NCI-H2196 (cell line): ENCODE measurements around the gene TNS2.
"Not testable (repeated sequence)": the region's sequence is repeated elsewhere in the genome, so short reads cannot be mapped to it uniquely, and the experiment has no call there.

Experiments used
- DNase-seq: peaks from one replicate; lab custom pipeline; 2025; ENCODE audit not compliant: unreplicated experiment; lab: John Stamatoyannopoulos, UW

Gene TNS2

DNA sequence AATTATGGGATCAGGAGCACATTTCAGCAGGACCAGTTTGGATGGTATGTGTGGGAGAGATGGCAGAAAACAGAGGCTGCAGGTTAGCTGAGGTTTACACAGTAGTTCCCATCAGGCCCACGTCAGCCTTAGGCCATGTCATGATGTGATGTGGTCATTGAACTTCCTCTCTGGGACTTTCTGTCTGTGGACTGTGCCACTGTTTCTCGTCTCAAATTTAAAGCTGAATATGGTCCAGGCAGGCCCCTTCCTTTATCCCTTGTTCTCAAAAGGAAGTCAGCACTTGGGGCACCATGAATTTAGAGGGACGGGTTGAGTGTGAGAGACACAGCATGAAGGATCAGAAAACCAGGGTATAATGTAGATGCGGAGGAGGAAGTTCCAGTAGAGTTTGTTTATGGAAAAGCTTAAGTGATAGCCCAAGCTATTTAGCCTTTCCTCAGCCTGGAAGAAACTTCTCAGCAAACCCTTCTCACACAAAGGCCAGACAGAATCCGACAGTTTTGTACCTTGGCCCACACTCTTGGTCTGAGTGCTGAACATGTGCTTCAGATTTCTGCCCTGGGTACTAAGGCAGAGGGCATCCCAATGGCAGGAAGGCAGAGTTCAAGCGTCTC, 44.0 kb downstream of the TNS2 start:
- no peak for DNase-seq

DNA sequence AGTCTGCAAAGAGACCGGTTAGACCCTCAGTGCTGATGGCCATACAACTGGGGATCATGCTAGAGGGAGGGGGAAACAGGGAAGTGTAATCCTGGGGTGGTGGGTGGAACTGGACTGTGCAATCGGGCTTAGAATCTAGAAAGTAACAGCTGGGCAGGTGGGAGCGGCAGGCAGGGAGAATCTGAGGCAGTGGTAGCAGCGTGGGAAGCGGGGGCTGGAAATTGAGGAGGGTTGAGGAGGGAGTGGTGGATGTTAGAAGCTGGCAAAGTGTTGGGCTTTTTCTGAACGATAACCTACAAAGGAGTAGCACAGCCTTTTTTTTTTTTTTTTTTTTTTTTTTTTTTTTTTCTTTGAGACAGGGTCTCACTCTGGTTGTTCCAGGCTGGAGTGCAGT, 44.5 kb downstream of the TNS2 start:
- no peak for DNase-seq

DNA sequence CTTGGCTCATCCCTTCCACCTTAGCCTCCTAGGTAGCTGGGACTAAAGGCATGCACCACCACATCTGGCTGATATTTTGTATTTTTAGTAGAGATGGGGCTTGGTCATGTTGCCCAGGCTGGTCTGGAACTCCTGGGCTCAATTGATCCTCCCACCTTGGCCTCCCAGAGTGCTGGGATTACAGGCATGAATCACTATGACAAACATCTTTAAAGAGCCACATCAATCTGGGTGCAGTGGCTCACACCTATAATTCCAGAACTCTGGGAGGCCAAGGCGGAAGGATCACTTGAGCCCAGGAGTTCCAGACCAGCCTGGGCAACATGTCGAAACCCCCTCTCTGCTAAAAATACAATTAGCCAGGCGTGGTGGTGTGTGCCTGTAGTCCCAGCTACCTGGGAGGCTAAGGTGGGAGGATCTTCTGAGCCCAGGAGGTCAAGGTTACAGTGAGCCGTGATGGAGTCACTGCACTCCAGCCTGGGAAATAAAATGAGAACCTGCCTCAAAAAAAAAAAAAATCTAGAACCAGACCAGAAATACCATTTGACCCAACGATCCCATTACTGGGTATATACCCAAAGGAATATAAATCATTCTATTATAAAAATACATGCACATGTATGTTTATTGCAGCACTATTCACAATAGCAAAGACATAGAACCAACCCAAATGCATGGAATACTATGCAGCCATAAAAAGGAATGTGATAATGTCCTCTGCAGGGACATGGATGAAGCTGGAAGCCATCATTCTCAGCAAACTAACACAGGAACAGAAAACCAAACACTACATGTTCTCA, 45.1 kb downstream of the TNS2 start:
- DNase-seq: not testable (repeated sequence)

DNA sequence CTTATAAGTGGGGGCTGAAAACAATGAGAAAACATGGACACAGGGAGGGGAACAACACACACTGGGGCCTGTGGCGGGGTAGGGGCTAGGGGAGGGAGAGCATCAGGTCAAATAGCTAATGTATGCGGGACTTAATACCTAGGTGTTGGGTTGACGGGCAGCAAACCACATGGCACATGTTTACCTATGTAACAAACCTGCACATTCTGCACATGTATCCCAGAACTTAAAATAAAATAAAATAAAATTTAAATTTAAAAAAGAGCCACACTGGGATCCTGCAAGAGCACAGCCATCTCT, 45.7 kb downstream of the TNS2 start:
- not testable (repeated sequence) for DNase-seq

DNA sequence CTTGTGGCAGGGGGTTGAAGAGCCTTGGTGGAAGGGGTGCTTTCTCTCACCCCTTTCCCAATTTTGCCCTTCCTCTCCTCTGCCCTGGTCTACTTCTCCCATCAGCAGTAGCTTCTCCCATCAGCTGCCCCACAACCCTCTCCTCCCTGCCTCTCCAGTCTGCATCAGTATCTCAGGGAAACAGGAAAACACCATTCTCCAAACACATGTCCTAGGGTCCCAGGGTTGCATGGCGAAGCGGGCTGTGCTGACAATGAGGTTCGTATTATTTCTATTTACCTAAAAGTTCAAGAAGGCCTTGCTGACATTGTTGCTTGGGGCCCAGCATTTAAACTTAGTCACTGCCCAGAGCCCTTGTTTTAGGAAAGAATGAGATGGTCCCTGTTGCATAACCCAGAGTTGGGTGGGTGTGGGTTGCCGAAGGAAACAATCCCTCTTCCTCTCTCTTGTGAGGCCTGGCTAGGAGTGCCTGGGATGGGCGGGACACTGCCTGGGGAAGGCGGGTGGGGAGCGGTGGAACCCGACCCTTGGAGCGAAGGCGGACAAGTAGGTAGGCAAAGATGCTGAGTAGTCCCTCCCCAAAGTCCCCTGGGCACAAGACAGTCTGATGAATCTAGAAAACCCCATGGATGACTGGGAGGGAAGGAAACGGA, 46.4 kb downstream of the TNS2 start:
- DNase-seq: no peak

DNA sequence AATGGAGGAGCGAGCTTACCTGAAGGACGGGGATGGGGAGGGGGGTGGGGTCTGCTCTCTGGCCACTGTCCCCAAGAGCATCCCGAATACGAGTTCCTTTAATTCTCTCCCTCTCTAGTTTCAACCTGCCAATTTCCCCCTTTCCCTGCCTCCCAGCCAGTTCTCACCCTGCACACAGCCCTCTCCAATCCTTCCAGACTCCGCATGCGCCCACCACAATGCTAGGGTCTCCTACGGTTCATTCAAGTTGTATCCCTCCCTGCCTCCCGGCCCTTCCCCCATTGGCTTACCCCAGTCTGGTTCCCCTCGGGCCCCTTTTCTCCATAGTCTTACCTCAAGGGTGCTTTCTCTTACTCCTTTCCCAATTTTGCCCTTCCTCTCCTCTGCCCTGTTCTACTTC, 46.9 kb downstream of the TNS2 start:
- no peak for DNase-seq

DNA sequence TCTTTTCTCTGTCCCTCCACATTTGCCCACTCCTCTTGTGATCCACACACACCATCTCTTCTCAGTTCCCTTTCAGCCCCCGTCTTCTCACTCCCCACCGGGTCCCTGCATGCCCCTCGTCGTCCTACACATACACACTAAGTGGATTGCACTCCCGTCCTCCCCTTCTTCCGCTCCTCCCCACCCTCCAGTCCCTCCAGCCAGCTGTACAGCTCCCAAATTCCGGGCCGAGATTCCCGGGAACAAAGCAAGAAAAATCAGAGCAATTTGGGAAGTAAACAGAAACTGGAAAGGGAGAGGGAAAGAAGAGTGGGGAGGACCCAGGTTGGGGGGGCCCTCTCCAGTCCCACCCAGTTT, 47.3 kb downstream of the TNS2 start:
- no peak for DNase-seq

DNA sequence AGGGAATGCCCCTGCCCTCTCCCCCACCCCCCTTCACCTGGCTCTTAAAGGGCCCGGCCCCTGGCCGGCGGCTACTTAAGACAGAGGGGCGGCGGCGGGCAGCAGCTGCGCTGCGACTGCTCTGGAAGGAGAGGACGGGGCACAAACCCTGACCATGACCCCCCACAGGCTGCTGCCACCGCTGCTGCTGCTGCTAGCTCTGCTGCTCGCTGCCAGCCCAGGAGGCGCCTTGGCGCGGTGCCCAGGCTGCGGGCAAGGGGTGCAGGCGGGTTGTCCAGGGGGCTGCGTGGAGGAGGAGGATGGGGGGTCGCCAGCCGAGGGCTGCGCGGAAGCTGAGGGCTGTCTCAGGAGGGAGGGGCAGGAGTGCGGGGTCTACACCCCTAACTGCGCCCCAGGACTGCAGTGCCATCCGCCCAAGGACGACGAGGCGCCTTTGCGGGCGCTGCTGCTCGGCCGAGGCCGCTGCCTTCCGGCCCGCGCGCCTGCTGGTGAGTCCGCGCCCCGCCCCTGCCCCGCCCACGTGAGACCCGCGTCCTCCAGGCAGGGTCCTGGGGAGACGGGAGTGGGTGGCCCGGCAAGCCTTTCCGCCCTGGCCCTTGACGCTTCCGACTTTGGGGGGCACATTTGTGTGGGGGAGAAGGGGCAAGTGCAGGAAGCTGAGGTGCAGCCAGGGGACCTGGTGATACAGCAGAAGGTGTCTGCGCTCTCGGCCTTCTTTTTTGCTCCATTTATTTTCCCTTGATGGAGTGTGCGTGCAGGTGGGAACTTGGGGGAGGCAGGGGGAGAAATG, 47.9 kb downstream of the TNS2 start, which contains the start of gene IGFBP6:
Gene IGFBP6, plus strand, starts transcription at position 104 of the 790 bp plus-strand sequence. Its CDS starts 51 bp downstream, at position 155.
- DNase-seq: peak; percentile 53

DNA sequence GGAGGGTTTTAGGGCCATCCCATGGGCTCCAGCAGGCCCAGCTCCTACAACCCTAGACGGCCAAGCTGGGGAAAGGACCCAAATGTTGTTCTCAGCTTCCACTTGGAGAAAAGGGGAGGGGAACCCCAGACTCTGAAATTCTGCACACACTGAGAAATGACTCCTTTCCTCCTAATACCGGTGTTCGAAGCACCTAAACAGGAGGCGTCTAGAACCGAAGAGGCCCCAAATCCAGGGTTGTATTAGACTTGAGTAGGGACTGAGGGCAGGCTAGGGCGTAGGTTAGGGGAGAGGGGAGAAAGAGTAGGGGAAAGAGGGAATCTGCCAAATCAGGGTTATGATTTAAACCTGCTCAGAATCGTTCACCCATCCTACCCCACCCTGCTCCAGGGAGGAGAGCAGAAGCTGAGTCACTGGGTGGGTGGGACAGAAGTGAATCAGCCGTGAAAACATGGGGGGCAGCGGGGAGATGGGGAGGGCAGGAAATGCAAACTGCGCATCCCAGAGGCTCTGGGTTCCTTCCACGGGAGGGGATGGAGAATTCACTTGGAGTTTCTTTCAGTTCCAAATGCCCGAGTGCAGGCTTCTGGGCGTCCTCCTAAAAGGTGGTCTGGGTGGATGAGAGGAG, 48.6 kb downstream of the TNS2 start:
- no peak for DNase-seq

DNA sequence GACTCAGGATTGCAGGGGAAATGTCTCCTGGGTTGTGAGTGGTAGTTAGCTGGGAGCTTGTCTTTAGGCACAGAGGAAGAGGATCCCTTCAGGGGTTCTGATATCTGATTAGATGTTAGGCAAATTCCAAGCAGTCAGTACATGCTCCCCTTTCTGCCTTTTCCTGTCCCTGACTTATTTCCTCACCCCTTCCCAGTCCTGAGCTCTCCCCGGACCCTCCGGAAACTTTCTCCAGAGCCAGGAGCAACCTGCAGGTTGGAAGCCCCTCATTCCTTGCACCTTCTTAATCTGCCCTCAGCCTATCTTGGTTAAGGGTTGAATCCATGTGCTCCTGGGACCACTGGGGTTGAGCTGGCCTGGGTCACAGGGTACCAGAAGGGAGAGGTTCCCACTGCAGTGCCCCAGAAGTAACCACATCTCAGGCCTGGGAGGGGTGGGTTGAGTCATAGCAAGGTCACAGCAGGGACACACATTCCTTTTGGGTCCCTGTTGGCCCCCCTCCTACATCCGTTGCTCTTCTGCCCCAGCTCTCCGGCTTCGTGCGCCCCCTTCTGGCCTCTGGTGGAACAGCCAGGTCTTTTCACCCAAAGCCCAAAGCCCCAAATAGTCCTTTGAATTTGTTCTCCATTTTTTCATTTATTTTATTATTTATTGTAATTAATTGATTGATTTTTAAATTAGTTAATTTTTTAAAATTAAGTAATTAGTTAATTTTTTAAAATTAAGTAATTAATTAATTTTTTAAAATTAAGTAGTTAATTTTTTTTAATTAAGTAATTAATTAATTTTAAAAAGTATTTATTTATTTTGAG, 49.4 kb downstream of the TNS2 start:
- DNase-seq: peak; percentile 80

DNA sequence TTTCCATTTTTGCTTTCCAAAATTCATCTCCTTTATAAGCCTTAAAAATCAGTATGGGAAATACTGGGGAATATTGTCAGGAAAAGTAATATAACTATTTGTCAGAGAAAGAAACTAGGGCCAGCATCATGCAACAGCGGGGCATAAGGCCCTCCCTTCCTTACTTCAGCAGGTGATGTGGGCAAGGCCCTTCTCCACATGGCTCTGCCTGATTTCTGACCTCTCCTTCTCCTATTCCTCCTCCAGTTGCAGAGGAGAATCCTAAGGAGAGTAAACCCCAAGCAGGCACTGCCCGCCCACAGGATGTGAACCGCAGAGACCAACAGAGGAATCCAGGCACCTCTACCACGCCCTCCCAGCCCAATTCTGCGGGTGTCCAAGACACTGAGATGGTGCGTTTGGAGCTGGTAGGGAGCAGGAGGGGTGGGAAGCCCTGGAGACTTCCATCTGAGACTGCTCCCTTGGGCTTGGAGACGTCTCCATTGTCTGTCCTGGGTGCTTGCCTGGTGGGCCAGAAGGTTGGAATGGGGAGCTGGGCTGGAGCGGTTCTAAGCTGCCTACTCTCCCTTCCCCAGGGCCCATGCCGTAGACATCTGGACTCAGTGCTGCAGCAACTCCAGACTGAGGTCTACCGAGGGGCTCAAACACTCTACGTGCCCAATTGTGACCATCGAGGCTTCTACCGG, 50.7 kb downstream of the TNS2 start:
- no peak for DNase-seq

DNA sequence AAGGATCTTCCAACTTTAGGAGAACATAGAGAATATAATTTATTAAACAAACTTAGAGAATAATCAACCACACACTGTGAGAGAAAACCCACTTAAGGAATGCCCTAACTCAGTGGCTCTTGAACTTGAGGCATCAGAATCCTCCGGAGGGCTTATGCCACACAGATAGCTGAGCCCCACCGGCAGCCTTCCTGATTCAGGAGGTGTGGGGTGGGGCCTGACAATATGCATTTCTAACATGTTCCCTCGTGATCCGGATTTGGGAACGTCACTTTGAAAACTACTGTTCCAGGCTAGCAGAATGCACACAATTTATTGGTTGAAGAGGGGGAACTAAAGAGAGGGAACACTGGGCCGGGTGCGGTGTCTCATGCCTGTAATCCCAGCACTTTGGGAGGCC, 51.4 kb downstream of the TNS2 start:
- no peak for DNase-seq

DNA sequence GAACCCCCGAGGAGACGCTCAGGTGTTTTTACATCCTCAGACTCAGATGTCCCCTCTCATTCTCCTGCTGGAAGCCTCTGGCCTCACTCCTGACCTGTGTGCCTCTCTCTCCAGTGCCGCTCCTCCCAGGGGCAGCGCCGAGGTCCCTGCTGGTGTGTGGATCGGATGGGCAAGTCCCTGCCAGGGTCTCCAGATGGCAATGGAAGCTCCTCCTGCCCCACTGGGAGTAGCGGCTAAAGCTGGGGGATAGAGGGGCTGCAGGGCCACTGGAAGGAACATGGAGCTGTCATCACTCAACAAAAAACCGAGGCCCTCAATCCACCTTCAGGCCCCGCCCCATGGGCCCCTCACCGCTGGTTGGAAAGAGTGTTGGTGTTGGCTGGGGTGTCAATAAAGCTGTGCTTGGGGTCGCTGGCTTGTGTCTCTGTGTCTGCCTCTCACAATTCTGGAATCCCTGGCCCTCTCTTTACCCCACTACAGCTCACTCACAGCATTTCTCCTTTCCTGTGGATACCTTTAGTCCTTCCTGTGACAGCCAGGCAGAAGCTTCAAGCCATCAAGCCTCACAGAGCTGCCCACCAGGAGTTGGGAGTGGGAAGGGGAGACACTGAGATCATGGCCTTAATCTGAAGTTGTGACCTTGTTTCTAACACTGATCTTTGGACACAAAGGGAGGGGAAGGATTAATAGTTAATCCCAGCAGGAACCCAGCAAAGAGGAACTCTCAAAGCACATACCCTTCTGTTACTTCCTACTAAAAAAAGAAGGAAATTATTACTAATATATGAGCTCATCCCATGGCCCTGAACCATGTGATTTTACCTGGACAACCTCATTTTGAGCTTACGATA, 52.3 kb downstream of the TNS2 start:
- no peak for DNase-seq

DNA sequence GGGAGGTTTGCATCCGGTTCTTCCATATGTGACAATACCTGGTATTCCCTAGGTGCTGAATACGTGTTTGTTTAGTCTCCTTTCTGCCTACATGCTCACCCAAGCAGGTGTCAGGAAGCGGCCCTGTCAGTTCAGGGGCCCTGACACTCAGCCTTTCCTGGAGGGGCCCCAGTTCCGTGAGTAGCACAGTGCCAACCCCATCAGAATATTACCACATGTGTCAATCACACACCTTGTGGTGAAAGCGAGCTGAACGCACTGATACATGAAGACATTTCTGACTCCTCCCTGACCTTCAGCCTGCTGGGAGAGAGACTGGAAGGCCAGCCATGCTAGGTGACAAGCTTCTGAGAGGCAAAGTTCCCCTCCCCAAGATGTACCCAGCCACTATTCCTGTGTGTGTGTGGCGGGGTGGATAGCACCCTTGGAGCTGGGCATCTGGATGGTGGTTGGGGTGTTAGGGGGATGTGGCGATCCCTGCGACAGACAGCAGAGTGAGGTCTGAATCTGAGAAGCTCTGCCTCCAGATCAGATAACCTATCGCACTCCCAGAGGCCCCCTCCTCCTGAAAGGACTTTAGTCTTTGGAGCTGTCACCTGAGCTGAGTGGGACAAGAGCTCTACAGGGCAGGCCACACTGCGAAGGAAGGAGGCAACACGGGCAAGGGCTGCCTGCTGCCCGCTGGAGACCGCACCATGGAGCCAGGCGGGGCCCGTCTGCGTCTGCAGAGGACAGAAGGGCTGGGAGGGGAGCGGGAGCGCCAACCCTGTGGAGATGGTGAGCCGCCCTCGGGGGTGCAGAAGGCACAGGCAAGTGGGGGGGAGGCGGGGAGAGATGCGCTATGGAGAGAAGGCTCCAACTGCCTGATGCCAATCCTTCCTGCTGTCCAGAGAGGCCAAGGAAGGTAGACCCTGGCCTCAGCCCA, 53.3 kb downstream of the TNS2 start, which contains the start of gene SOAT2:
Gene SOAT2, plus strand, starts transcription at position 604 of the 925 bp plus-strand sequence. Its CDS starts 92 bp downstream, at position 696.
- no peak for DNase-seq

DNA sequence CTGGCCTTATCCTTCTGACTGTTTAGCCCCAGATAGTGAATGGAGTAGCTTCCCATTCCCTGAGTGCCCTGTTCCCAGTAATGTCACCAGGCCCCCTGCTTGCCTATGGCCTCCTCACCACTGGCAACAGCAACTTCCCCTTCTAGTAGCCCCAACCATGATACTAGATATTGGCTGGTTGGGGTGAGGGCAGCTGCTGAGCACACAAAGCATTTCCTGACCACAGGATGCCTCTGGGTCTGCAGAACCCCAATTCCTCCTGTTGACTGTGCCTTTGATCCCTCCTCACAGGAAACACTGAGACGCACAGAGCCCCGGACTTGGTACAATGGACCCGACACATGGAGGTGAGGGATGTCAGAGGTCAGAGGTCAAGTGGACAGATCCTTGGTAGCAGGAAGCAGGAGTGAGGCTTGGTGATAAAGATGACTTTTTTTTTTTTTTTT, 54.0 kb downstream of the TNS2 start:
- DNase-seq: no peak

DNA sequence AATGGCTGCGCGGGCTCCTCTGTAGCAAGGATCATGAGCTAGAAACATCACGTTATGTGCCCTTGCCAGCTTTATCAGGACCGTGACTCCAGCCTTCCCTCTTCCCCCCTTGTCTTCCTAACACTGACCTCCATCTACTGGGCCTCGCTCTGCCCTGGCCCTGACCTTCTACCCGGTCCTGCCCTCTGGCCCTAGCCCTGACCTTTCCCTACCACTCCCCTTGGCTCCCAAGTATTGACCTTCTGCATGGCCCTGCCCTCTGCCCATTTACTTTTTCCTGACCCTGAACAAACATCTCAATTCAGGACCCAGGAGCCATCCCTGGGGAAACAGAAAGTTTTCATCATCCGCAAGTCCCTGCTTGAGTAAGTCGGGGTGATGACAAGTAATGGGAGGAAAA, 55.4 kb downstream of the TNS2 start:
- no peak for DNase-seq

DNA sequence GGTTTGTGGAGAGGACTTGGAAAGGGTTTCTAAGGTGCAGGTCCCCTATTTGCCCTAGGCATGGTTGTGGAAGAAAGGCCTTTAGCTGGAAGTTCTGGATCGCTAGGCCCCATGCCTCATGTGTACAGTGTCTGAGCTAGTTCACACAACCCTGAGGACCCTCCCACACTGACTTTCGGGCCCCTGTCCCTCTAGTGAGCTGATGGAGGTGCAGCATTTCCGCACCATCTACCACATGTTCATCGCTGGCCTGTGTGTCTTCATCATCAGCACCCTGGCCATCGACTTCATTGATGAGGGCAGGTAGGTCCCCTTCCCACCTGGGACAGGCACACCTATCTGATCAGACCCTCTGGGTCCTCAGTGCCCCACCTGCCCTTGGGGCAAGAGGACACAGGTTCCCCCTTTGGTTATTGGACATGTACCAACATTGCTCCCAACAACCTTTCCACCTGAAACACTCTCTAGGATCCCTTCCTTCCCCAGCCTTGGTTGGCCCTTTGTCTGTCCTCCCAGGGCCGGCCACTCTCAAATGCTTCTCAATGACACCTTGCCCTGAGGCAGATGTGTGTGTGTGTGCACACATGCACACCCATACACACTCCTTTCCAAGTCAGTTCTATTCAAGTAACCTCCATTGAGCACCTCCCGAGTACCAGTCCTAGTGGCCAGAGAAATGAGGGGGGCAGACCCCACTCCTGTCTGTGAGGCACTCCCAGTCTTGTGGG, 56.0 kb downstream of the TNS2 start:
- DNase-seq: no peak
